GM12878 (cell line): ENCODE measurements around the gene TACSTD2. TPM values are rescaled to one million over a fixed set of nuclear protein-coding genes. Genes with fewer than 3 reads are reported as not detected.
"Not testable (repeated sequence)": the region's sequence is repeated elsewhere in the genome, so short reads cannot be mapped to it uniquely, and the experiment has no call there.

Experiments used
- ATAC-seq: fragments of 200-7000 bp; cut with Tn5 transposase; 3 replicates; pipeline ENCODE4 v1.9.1; 2020; ENCODE audit warnings: mild to moderate bottlenecking, moderate library complexity
- BruUV-seq: library from RNA; stranded (reverse); fragments of 400-500 nt; replicated peaks from 2 replicates; lab custom pipeline; 2021; lab: Mats Ljungman, UMichigan
- CTCF ChIA-PET: fragments of 300-600 bp; sonication (Branson Sonifier 250); formaldehyde crosslinking; extraction: SDS; loops from one replicate; lab custom pipeline; 2021; ENCODE audit warnings: inconsistent platforms; lab: Yijun Ruan, JAX
- POLR2A ChIA-PET: fragments of 350-600 bp; formaldehyde crosslinking; extraction: SDS; loops from one replicate; lab custom pipeline; 2021; ENCODE audit warnings: inconsistent platforms; lab: Charles Lee
- RAD21 ChIA-PET: fragments of 300-600 bp; sonication (Branson Sonifier 250); formaldehyde crosslinking; loops from one replicate; lab custom pipeline; 2023; ENCODE audit warnings: antibody characterized with exemption; ENCODE audit not compliant: unreplicated experiment; lab: Charles Lee
- SMC1A ChIA-PET: fragments of 300-600 bp; sonication (Branson Sonifier 250); formaldehyde crosslinking; loops from one replicate; lab custom pipeline; 2023; ENCODE audit not compliant: unreplicated experiment, uncharacterized antibody; lab: Charles Lee
- DNase-seq: peaks from one replicate; pipeline ENCODE4 v3.0.0-alpha.2; 2011; ENCODE audit warnings: low read depth, low spot score
- FAIRE-seq: peaks from 3 replicates; lab custom pipeline; 2011; peaks lifted over from hg19 to GRCh38; lab: Jason Lieb, UNC
- H2AFZ ChIP-seq: 2 replicates; pipeline ENCODE4 v1.6.0; 2011; ENCODE audit warnings: low read depth, low read length, control low read depth; ENCODE audit not compliant: control insufficient read depth
- H3K27ac ChIP-seq: 2 replicates; pipeline ENCODE4 v1.5.1; 2011; ENCODE audit warnings: control low read depth; ENCODE audit not compliant: control insufficient read depth, insufficient read depth
- H3K27me3 ChIP-seq, 2 experiments: replicated peaks in 1 of 2; 2 replicates each; pipeline versions ENCODE4 v1.6.0 to v1.6.1; 2011; ENCODE audit warnings: low read length in 1 of 2; ENCODE audit not compliant: control insufficient read depth in 2 of 2, insufficient read depth in 2 of 2
- H3K36me3 ChIP-seq, 2 experiments: 2 replicates each; pipeline ENCODE4 v1.5.1; 2011; ENCODE audit warnings: low read length in 1 of 2; ENCODE audit not compliant: control insufficient read depth in 2 of 2, insufficient read depth in 2 of 2
- H3K4me1 ChIP-seq: 2 replicates; pipeline ENCODE4 v1.6.1; 2011; ENCODE audit warnings: mild to moderate bottlenecking, low read length, moderate library complexity, mixed read lengths; ENCODE audit not compliant: control insufficient read depth, insufficient read depth
- H3K4me2 ChIP-seq: 2 replicates; pipeline ENCODE4 v1.6.0; 2011; ENCODE audit warnings: control low read depth; ENCODE audit not compliant: control insufficient read depth, insufficient read depth
- H3K4me3 ChIP-seq: fragments of 200-600 bp; sonication (generic); 2 replicates; pipeline ENCODE4 v1.5.1; 2016
- H3K79me2 ChIP-seq: 2 replicates; pipeline ENCODE4 v1.6.0; 2011; ENCODE audit warnings: low read length; ENCODE audit not compliant: control insufficient read depth, insufficient read depth
- H3K9ac ChIP-seq: 2 replicates; pipeline ENCODE4 v1.8.0; 2011; ENCODE audit warnings: low read length, control low read depth, mixed read lengths; ENCODE audit not compliant: control insufficient read depth, insufficient read depth
- H3K9me3 ChIP-seq: replicated peaks from 3 replicates; pipeline ENCODE4 v1.5.1; 2011; ENCODE audit warnings: mild to moderate bottlenecking, low read length; ENCODE audit not compliant: control insufficient read depth, insufficient read depth
- H4K20me1 ChIP-seq: 2 replicates; pipeline ENCODE4 v1.6.0; 2011; ENCODE audit not compliant: control insufficient read depth, insufficient read depth
- ATF7 ChIP-seq: fragments of 450-650 bp; IDR thresholded peaks from 2 replicates; pipeline ENCODE4 v1.6.1; 2016; ENCODE audit warnings: low read depth, mild to moderate bottlenecking
- HCFC1 ChIP-seq: fragments of 150-350 bp; IDR thresholded peaks from 2 replicates; pipeline ENCODE4 v1.6.1; 2014; ENCODE audit warnings: low read length
- HDAC6 ChIP-seq: fragments of 200-600 bp; sonication (generic); IDR thresholded peaks from one replicate; pipeline ENCODE4 v1.8.0; 2017; ENCODE audit warnings: antibody characterized with exemption; ENCODE audit not compliant: unreplicated experiment
- KAT2A ChIP-seq: conservative IDR thresholded peaks from 2 replicates; pipeline ENCODE4 v1.6.1; 2011; ENCODE audit warnings: low read depth, low read length; ENCODE audit not compliant: control insufficient read depth
- POLR2AphosphoS2 ChIP-seq: IDR thresholded peaks from 2 replicates; pipeline ENCODE4 v1.6.1; 2011; ENCODE audit warnings: low read depth, mild to moderate bottlenecking, low read length, improper control_type of control experiment, moderate library complexity
- SMC3 ChIP-seq: IDR thresholded peaks from 2 replicates; pipeline ENCODE4 v1.6.1; 2011; ENCODE audit warnings: low read length, improper control_type of control experiment, borderline replicate concordance
- WGBS: methylation state at CpG from one replicate; pipeline ENCODE4 v1.1.6; 2016; ENCODE audit warnings: low lambda C conversion rate; ENCODE audit not compliant: insufficient replicate concordance, insufficient coverage; ENCODE audit errors: missing lambda C conversion rate; 5-methylcytosine and 5-hydroxymethylcytosine counted together
- in situ Hi-C: fragments of 300-500 bp; cut with MboI; formaldehyde crosslinking; loops from 9 replicates; pipeline ENCODE4 v1.14.3; 2018; ENCODE audit warnings: mixed read lengths
- intact Hi-C: fragments of 100-400 bp; cut with micrococcal nuclease; formaldehyde crosslinking; loops from one replicate; pipeline ENCODE4 v1.14.2; 2022; ENCODE audit not compliant: unreplicated experiment
- polyA plus RNA-seq, 11 experiments: library from polyadenylated mRNA; depleted of rRNA in 4 of 11; unstranded in 6 of 11; stranded (reverse) in 5 of 11; fragments of >200 nt; fragmentation: Nextera tagmentation in 4 of 11; fragmentation: Illumina TruSeq in 1 of 11; extraction: Ambion mirVana in 4 of 11; extraction: Trizol in 1 of 11; gene quantifications; 1 replicate in 1 of 11; 2 replicates in 10 of 11; pipeline versions ENCODE4 v1.2.1 to v1.2.3, GENCODE V29; 2011 to 2016; ENCODE audit warnings: inconsistent platforms in 2 of 11, missing spikeins in 2 of 11, low read depth in 1 of 11
- total RNA-seq, 4 experiments: library from RNA; depleted of rRNA in 3 of 4; stranded (reverse); fragments of >200 nt in 3 of 4; fragmentation: Illumina TruSeq in 1 of 4; extraction: Trizol in 1 of 4; gene quantifications; 2 replicates each; pipeline versions ENCODE4 v1.2.1 to v1.2.3, GENCODE V29; 2013 to 2021
- TF ChIP-seq, protein P1 (sequence below): fragments of 450-650 bp; conservative IDR thresholded peaks from 2 replicates; pipeline ENCODE4 v1.6.1; 2017; ENCODE audit warnings: mild to moderate bottlenecking, moderate library complexity
- TF ChIP-seq, protein P2 (sequence below): fragments of 450-650 bp; IDR thresholded peaks from 2 replicates; pipeline ENCODE4 v1.6.1; 2016; ENCODE audit warnings: mild to moderate bottlenecking, moderate library complexity, borderline replicate concordance

Gene TACSTD2
- total and polyA plus RNA-seq, 10 of the 15 experiments (the other 5 are each of a cell fraction or from before 2014, with no cell fraction given), result 0.56 to 9.4 (median 3.7) TPM

DNA sequence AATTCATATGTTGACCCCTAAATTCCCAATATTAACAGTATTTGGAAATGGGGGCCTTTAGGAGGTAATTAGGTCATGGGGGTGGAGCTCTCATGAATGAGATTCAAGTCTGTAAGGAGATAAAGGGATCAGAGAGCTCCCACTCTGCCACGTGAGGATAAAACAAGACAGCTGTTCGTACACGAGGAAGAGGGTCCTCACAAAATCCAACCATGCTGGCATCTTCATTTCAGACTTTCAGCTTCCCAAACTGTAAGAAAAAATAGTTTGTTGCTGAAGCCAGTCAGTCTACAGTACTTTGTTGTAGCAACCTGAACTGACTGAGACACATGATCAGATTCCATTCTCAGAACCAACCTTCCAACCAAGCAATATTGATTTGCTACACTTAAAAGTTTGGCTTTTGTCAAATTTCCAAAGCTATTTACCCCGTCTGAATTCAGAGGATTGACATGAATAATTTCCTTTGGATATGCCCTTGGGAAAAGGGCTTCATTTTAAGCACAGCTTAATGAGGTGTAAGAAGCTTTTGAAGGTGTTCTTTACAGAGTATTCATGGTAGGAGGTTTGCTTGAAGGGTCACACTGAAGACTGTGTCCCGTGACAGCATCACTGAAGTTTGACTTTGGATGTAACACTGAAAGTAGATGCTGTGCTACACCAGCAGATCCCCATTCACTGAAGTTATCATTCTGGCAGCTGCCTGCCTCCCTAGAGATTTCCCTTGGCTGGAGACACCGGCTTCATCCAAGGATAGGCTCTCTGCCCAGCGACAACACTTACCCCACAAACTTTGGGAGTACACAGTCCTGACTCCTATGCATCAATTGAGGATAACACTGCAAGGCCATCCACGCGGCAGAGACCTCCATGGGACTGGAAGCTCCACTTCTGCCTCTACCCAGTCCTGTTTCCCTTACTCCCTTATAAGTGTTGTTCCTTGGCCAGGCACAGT is 25.6 kb downstream of the TACSTD2 start:
- 65% methylated on average over 9 of the region's 9 CpGs for WGBS
- Histone ChIP-seq H2AFZ (no peak overlapping the region), H4K20me1 (no peaks in the 10 kb centered on the region), H3K9me3 (no peaks in the 10 kb centered on the region), H3K4me3 (no peak overlapping the region), H3K27ac (no peak overlapping the region), H3K36me3 (no peaks in the 10 kb centered on the region), H3K4me2 (no peak overlapping the region), H3K27me3 (no peaks in the 10 kb centered on the region), H3K4me1 (no peaks in the 10 kb centered on the region), H3K9ac (no peak overlapping the region), H3K79me2 (no peaks in the 10 kb centered on the region; the same call in 1 of the 2 replicates)
- no peak for DNase-seq
- TF ChIP-seq, protein P1, sequence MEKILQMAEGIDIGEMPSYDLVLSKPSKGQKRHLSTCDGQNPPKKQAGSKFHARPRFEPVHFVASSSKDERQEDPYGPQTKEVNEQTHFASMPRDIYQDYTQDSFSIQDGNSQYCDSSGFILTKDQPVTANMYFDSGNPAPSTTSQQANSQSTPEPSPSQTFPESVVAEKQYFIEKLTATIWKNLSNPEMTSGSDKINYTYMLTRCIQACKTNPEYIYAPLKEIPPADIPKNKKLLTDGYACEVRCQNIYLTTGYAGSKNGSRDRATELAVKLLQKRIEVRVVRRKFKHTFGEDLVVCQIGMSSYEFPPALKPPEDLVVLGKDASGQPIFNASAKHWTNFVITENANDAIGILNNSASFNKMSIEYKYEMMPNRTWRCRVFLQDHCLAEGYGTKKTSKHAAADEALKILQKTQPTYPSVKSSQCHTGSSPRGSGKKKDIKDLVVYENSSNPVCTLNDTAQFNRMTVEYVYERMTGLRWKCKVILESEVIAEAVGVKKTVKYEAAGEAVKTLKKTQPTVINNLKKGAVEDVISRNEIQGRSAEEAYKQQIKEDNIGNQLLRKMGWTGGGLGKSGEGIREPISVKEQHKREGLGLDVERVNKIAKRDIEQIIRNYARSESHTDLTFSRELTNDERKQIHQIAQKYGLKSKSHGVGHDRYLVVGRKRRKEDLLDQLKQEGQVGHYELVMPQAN, result no peak
- TF ChIP-seq KAT2A (no peak), HCFC1 (no peak), SMC3 (no peak), HDAC6 (no peak), ATF7 (no peak), POLR2AphosphoS2 (no peak)
- TF ChIP-seq, protein P2, sequence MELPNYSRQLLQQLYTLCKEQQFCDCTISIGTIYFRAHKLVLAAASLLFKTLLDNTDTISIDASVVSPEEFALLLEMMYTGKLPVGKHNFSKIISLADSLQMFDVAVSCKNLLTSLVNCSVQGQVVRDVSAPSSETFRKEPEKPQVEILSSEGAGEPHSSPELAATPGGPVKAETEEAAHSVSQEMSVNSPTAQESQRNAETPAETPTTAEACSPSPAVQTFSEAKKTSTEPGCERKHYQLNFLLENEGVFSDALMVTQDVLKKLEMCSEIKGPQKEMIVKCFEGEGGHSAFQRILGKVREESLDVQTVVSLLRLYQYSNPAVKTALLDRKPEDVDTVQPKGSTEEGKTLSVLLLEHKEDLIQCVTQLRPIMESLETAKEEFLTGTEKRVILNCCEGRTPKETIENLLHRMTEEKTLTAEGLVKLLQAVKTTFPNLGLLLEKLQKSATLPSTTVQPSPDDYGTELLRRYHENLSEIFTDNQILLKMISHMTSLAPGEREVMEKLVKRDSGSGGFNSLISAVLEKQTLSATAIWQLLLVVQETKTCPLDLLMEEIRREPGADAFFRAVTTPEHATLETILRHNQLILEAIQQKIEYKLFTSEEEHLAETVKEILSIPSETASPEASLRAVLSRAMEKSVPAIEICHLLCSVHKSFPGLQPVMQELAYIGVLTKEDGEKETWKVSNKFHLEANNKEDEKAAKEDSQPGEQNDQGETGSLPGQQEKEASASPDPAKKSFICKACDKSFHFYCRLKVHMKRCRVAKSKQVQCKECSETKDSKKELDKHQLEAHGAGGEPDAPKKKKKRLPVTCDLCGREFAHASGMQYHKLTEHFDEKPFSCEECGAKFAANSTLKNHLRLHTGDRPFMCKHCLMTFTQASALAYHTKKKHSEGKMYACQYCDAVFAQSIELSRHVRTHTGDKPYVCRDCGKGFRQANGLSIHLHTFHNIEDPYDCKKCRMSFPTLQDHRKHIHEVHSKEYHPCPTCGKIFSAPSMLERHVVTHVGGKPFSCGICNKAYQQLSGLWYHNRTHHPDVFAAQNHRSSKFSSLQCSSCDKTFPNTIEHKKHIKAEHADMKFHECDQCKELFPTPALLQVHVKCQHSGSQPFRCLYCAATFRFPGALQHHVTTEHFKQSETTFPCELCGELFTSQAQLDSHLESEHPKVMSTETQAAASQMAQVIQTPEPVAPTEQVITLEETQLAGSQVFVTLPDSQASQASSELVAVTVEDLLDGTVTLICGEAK, result no peak
- no peak for ATAC-seq
- no TSS peak for BruUV-seq
- POLR2A ChIA-PET, result no interaction called here
- intact Hi-C loops (no loop called here), in situ Hi-C loops (loop anchor here (25.0 kb wide), 1 partner anchor 1714 kb away; no protein-coding TSS in a partner anchor)
- CTCF ChIA-PET, result interaction anchor here (0.6 to 1.3 kb wide), 4 partner anchors 9 to 1154 kb away, joined by 3 to 5 read pairs (median 4); no protein-coding TSS in a partner anchor
- RAD21 ChIA-PET, result no interaction called here
- SMC1A ChIA-PET, result interaction anchor here (0.5 to 1.4 kb wide), 2 partner anchors 25 to 101 kb away, joined by 3 to 5 read pairs; no protein-coding TSS in a partner anchor
- no peak for FAIRE-seq

DNA sequence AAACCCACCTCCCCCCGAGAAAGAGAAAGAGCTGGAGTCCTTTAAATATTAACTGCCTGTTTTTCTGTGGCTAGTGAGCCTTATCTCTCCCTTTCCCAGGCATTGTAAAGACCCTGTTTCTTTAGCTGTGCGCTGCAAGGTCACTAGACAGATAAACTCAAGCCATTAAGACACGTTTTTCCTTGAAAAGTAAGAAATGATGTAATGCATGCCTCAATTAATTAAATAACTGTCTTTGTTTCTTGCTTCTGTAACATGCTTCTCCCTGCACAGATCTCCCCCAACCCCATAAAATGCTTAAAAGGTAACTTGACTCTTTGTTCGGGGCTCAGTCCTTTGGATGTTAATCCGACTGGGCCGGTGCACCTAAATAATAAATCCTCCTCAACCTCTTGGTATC is 27.8 kb downstream of the TACSTD2 start:
- intact Hi-C loops, result loop anchor here (5.0 kb wide), 2 partner anchors 387 to 1717 kb away; no protein-coding TSS in a partner anchor
- FAIRE-seq, H3K27me3 ChIP-seq, H3K4me2 ChIP-seq, BruUV-seq, H4K20me1 ChIP-seq, DNase-seq, H3K27ac ChIP-seq, H3K9me3 ChIP-seq, H3K4me3 ChIP-seq, H3K4me1 ChIP-seq, in situ Hi-C loops, H2AFZ ChIP-seq, ATAC-seq, POLR2A ChIA-PET, H3K9ac ChIP-seq, H3K36me3 ChIP-seq: not testable (repeated sequence)
- ChIA-PET SMC1A (interaction anchor here (0.6 to 1.1 kb wide), 4 partner anchors 23 to 1137 kb away, joined by 3 to 4 read pairs (median 3); no protein-coding TSS in a partner anchor), RAD21 (interaction anchor here (0.9 kb wide), 1 partner anchor 104 kb away, joined by 3 read pairs; no protein-coding TSS in a partner anchor), CTCF (interaction anchor here (0.8 to 6.2 kb wide), 3 partner anchors 33 to 345 kb away, joined by 3 to 71 read pairs (median 58); no protein-coding TSS in a partner anchor)
- H3K79me2 ChIP-seq, result peaks cover 10% of the 10 kb centered on the region
- WGBS, result 47% methylated on average over 6 of the region's 6 CpGs
